ENCODE results near the gene PRR5L.

Gene PRR5L

GRCh38 chr11:36295926-36296325 lies at the start of gene PRR5L:
Gene PRR5L, plus strand, starts transcription at chr11:36296288. Its CDS starts 104,834 bp downstream, at chr11:36401122.
- no peak for DNase-seq

GRCh38 chr11:36247493-36247892 lies 48.6 kb upstream of the PRR5L start:
- DNase-seq: no peak

- no peak for DNase-seq
Measured at GRCh38 chr11:36248436-36248835, 47.7 kb upstream of the PRR5L start.

GRCh38 chr11:36249246-36249645 lies 46.8 kb upstream of the PRR5L start:
- DNase-seq: no peak

GRCh38 chr11:36251823-36252222 lies 44.3 kb upstream of the PRR5L start:
- DNase-seq: no peak

- DNase-seq: peak; percentile 100
Measured at GRCh38 chr11:36253238-36253637, 42.9 kb upstream of the PRR5L start.

- DNase-seq: no peak
Measured at GRCh38 chr11:36254713-36255112, 41.4 kb upstream of the PRR5L start.

GRCh38 chr11:36257351-36257750 lies 38.7 kb upstream of the PRR5L start:
- peak; percentile 42 for DNase-seq

GRCh38 chr11:36258730-36259360 lies 37.2 kb upstream of the PRR5L start:
- peak; percentile 69 for DNase-seq

GRCh38 chr11:36261094-36261493 lies 35.0 kb upstream of the PRR5L start:
- no peak for DNase-seq

- peak; percentile 41 for DNase-seq
Measured at GRCh38 chr11:36264011-36264972, 31.8 kb upstream of the PRR5L start.

GRCh38 chr11:36264973-36265344 lies 31.1 kb upstream of the PRR5L start:
- DNase-seq: no peak

- DNase-seq: peak; percentile 81
Measured at GRCh38 chr11:36265793-36266628, 30.1 kb upstream of the PRR5L start.

- DNase-seq: no peak
Measured at GRCh38 chr11:36266767-36267166, 29.3 kb upstream of the PRR5L start.

GRCh38 chr11:36268337-36268985 lies 27.6 kb upstream of the PRR5L start:
- DNase-seq: no peak

- no peak for DNase-seq
Measured at GRCh38 chr11:36270701-36271100, 25.4 kb upstream of the PRR5L start.

- no peak for DNase-seq
Measured at GRCh38 chr11:36271794-36272407, 24.2 kb upstream of the PRR5L start.

GRCh38 chr11:36273110-36273509 lies 23.0 kb upstream of the PRR5L start:
- peak; percentile 81 for DNase-seq

GRCh38 chr11:36274414-36274813 lies 21.7 kb upstream of the PRR5L start:
- DNase-seq: no peak

GRCh38 chr11:36278531-36279282 lies 17.4 kb upstream of the PRR5L start:
- DNase-seq: no peak

GRCh38 chr11:36280531-36280930 lies 15.6 kb upstream of the PRR5L start:
- DNase-seq: no peak

Data from NCI-H2171 (cell line).